Smooth muscle cell of the brain vasculature (primary cell): Measurements from ENCODE around the gene CARS1.

Source experiments
- DNase-seq: peaks from one replicate; pipeline ENCODE4 v3.0.0-alpha.2; 2012; ENCODE audit warnings: low read depth, low spot score

The CARS1 gene

GRCh38 chr11:2960139-2960538 is 97.1 kb downstream of the CARS1 start:
- DNase-seq, result no peak

- DNase-seq, result no peak
Observed at GRCh38 chr11:2958251-2958650, 99.0 kb downstream of the CARS1 start.

GRCh38 chr11:2955906-2956476 is 101.2 kb downstream of the CARS1 start:
- no peak for DNase-seq

GRCh38 chr11:2954263-2954662 is 103.0 kb downstream of the CARS1 start:
- DNase-seq, result no peak

- DNase-seq, result no peak
Observed at GRCh38 chr11:2952290-2952689, 104.9 kb downstream of the CARS1 start.

- DNase-seq, result no peak
Observed at GRCh38 chr11:2951231-2952110, 105.8 kb downstream of the CARS1 start.
